HepG2 (cell line): ENCODE data around the gene SRD5A1. TPM values are rescaled to one million over a fixed set of nuclear protein-coding genes. Genes with fewer than 3 reads are reported as not detected.

Source experiments
- ARHGAP35 ChIP-seq: sonication (generic); formaldehyde crosslinking; IDR thresholded peaks from 2 replicates; pipeline ENCODE4 v1.9.0; 2022; ENCODE audit warnings: mild to moderate bottlenecking, inconsistent platforms, moderate library complexity, missing genetic modification reagents, borderline replicate concordance
- BRD4 ChIP-seq: sonication (generic); formaldehyde crosslinking; IDR thresholded peaks from 2 replicates; pipeline ENCODE4 v1.4.0; 2020; ENCODE audit warnings: missing genetic modification reagents
- GATAD2A ChIP-seq: IDR thresholded peaks from 2 replicates; pipeline ENCODE4 v1.6.1; 2016
- GTF3A ChIP-seq: sonication (generic); formaldehyde crosslinking; conservative IDR thresholded peaks from 2 replicates; pipeline ENCODE4 v1.4.0; 2020; ENCODE audit warnings: mild to moderate bottlenecking, missing genetic modification reagents
- HHEX ChIP-seq: IDR thresholded peaks from 2 replicates; pipeline ENCODE4 v1.6.1; 2016; ENCODE audit warnings: control low read depth
- HNRNPLL ChIP-seq: fragments of 200-400 bp; formaldehyde crosslinking; IDR thresholded peaks from 2 replicates; pipeline ENCODE4 v1.6.1; 2017; ENCODE audit warnings: mild to moderate bottlenecking, low read depth, low read length; ENCODE audit not compliant: poor library complexity, severe bottlenecking
- HOXA3 ChIP-seq: sonication (generic); formaldehyde crosslinking; IDR thresholded peaks from 2 replicates; pipeline ENCODE4 v1.5.0; 2020; ENCODE audit warnings: missing genetic modification reagents
- JUN ChIP-seq: sonication (generic); formaldehyde crosslinking; IDR thresholded peaks from 2 replicates; pipeline ENCODE4 v1.4.0; 2020; ENCODE audit warnings: mild to moderate bottlenecking, missing genetic modification reagents
- MTF2 ChIP-seq: sonication (generic); formaldehyde crosslinking; IDR thresholded peaks from 2 replicates; pipeline ENCODE4 v1.5.0; 2020; ENCODE audit warnings: missing genetic modification reagents, borderline replicate concordance
- NFKB2 ChIP-seq: sonication (generic); formaldehyde crosslinking; IDR thresholded peaks from 2 replicates; pipeline ENCODE4 v1.4.0; 2020; ENCODE audit warnings: missing genetic modification reagents, borderline replicate concordance
- RAD51 ChIP-seq: fragments of 450-650 bp; IDR thresholded peaks from 2 replicates; pipeline ENCODE4 v1.6.1; 2016; ENCODE audit warnings: borderline replicate concordance
- SMAD1 ChIP-seq: sonication (generic); formaldehyde crosslinking; IDR thresholded peaks from 2 replicates; pipeline ENCODE4 v1.4.0; 2020; ENCODE audit warnings: missing genetic modification reagents, low read depth, mild to moderate bottlenecking, borderline replicate concordance
- TGIF2 ChIP-seq: IDR thresholded peaks from 2 replicates; pipeline ENCODE4 v1.6.1; 2016; ENCODE audit warnings: control low read depth, missing compliant biosample characterization
- ZBTB7A ChIP-seq: sonication (generic); formaldehyde crosslinking; IDR thresholded peaks from 2 replicates; pipeline ENCODE4 v1.8.0; 2022; ENCODE audit warnings: mild to moderate bottlenecking, missing genetic modification reagents
- ZC3H13 ChIP-seq: sonication (generic); formaldehyde crosslinking; IDR thresholded peaks from 2 replicates; pipeline ENCODE4 v1.8.1; 2023; ENCODE audit warnings: mild to moderate bottlenecking, missing genetic modification reagents, moderate library complexity
- ZFAT ChIP-seq: sonication (generic); formaldehyde crosslinking; conservative IDR thresholded peaks from 2 replicates; pipeline ENCODE4 v1.8.1; 2023; ENCODE audit warnings: missing genetic modification reagents, inconsistent platforms
- ZFX ChIP-seq: sonication (generic); formaldehyde crosslinking; IDR thresholded peaks from 2 replicates; pipeline ENCODE4 v1.4.0; 2020; ENCODE audit warnings: mild to moderate bottlenecking, low read depth, missing genetic modification reagents, moderate library complexity
- ZKSCAN5 ChIP-seq: sonication (generic); formaldehyde crosslinking; IDR thresholded peaks from 2 replicates; pipeline ENCODE4 v1.5.1; 2020; ENCODE audit warnings: mild to moderate bottlenecking, missing genetic modification reagents
- ZMYM3 ChIP-seq: sonication (generic); formaldehyde crosslinking; IDR thresholded peaks from 2 replicates; pipeline ENCODE4 v1.5.1; 2020; ENCODE audit warnings: mild to moderate bottlenecking, missing genetic modification reagents
- ZSCAN22 ChIP-seq: sonication (generic); formaldehyde crosslinking; IDR thresholded peaks from 2 replicates; pipeline ENCODE4 v1.4.0; 2020; ENCODE audit warnings: mild to moderate bottlenecking, missing genetic modification reagents
- polyA plus RNA-seq, 8 experiments: library from polyadenylated mRNA; depleted of rRNA in 3 of 8; stranded (reverse) in 7 of 8; unstranded in 1 of 8; fragments of >200 nt; fragmentation: Illumina TruSeq in 4 of 8; extraction: Trizol in 4 of 8; gene quantifications; 2 replicates each; pipeline versions ENCODE4 v1.2.1 to v1.2.3, GENCODE V29; 2011 to 2016; ENCODE audit warnings: low read depth in 4 of 8, missing spikeins in 1 of 8, mixed read lengths in 1 of 8; ENCODE audit not compliant: insufficient read depth in 1 of 8
- total RNA-seq, 5 experiments: library from RNA; depleted of rRNA; stranded (reverse); fragments of >200 nt; fragmentation: Illumina TruSeq; extraction: Trizol; gene quantifications; 2 replicates each; pipeline ENCODE4 v1.2.3, GENCODE V29; 2016; ENCODE audit warnings: low read depth in 1 of 5
- TF ChIP-seq, protein P1 (sequence below): sonication (generic); formaldehyde crosslinking; IDR thresholded peaks from 2 replicates; pipeline ENCODE4 v1.5.0; 2020; ENCODE audit warnings: mild to moderate bottlenecking, missing genetic modification reagents, moderate library complexity
- TF ChIP-seq, protein P2 (sequence below): sonication (generic); formaldehyde crosslinking; IDR thresholded peaks from 2 replicates; pipeline ENCODE4 v1.5.1; 2020; ENCODE audit warnings: mild to moderate bottlenecking, missing genetic modification reagents, borderline replicate concordance
- TF ChIP-seq, protein P3 (sequence below): sonication (generic); formaldehyde crosslinking; IDR thresholded peaks from 2 replicates; pipeline ENCODE4 v1.4.0; 2020; ENCODE audit warnings: missing genetic modification reagents
- TF ChIP-seq, protein P4 (sequence below): sonication (generic); formaldehyde crosslinking; IDR thresholded peaks from 2 replicates; pipeline ENCODE4 v1.4.0; 2020; ENCODE audit warnings: missing genetic modification reagents

SRD5A1 gene
- total and polyA plus RNA-seq, 2 of the 13 experiments (the other 11 are each of a cell fraction or from before 2014, with no cell fraction given) = 6.1 to 9.9 TPM

DNA sequence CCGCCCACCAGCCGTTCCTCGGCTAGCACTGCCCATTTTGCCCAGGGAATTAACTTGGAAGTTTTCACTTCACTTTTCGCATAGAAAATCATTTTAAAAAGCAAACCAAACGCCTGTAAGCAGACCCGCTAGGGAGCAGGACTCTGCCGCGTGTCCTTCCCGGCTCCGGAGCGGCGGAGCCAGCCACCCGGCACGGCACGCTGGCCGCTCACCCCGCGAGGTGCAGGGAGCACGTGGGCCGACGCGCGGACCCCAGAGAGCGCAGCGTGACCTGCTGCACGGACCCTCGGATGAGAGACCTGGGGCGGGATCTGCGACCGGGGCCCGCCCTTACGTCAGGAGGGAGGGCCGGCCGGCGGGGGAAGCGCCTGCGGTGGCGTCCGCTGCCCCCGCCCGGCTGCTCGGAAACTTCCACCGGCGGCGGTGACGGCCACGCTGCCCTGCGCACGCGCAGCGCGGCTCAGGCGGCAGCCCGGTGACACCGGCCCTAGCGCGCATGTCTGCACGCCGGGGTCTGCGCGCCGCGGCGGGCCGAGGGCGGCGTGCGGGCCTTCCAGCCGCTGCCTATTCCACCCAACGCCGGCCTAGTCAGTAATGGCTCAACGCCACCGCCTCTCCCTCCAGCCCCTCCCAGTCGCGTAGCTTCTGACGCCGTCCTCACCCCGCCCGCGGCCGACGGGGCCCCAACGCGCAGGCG lies 79.5 kb downstream of the SRD5A1 start (continued):
- TF ChIP-seq, protein P1, sequence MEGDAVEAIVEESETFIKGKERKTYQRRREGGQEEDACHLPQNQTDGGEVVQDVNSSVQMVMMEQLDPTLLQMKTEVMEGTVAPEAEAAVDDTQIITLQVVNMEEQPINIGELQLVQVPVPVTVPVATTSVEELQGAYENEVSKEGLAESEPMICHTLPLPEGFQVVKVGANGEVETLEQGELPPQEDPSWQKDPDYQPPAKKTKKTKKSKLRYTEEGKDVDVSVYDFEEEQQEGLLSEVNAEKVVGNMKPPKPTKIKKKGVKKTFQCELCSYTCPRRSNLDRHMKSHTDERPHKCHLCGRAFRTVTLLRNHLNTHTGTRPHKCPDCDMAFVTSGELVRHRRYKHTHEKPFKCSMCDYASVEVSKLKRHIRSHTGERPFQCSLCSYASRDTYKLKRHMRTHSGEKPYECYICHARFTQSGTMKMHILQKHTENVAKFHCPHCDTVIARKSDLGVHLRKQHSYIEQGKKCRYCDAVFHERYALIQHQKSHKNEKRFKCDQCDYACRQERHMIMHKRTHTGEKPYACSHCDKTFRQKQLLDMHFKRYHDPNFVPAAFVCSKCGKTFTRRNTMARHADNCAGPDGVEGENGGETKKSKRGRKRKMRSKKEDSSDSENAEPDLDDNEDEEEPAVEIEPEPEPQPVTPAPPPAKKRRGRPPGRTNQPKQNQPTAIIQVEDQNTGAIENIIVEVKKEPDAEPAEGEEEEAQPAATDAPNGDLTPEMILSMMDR (CRISPR knock-in tag) = peak; percentile 21; the same call in 1 of the 2 replicates
- TF ChIP-seq HOXA3 (CRISPR knock-in tag) (peak; percentile 91), ZMYM3 (CRISPR knock-in tag) (no peak), ZSCAN22 (CRISPR knock-in tag) (no peak; the same call in 1 of the 2 replicates), ZBTB7A (peak; percentile 95), NFKB2 (CRISPR knock-in tag) (peak; percentile 91; the same call in 1 of the 2 replicates), ZC3H13 (CRISPR knock-in tag) (peak; percentile 96), TGIF2 (peak; percentile 69; the same call in 1 of the 2 replicates), ZFAT (CRISPR knock-in tag) (peak; percentile 65; the same call in 1 of the 2 replicates), GTF3A (CRISPR knock-in tag) (0 out of 2 replicates have a peak, but pooled peaks have one; percentile 33), BRD4 (CRISPR knock-in tag) (peak; percentile 73; the same call in 1 of the 2 replicates), JUN (CRISPR knock-in tag) (peak; percentile 30; the same call in 1 of the 2 replicates), GATAD2A (CRISPR knock-in tag) (no peak), HHEX (no peak), ZFX (CRISPR knock-in tag) (peak; percentile 87), SMAD1 (CRISPR knock-in tag) (no peak), HNRNPLL (peak; percentile 86), RAD51 (no peak), ARHGAP35 (CRISPR knock-in tag) (peak; percentile 93), MTF2 (CRISPR knock-in tag) (0 out of 2 replicates have a peak, but pooled peaks have one; percentile 75), ZKSCAN5 (no peak)
- TF ChIP-seq, protein P2, sequence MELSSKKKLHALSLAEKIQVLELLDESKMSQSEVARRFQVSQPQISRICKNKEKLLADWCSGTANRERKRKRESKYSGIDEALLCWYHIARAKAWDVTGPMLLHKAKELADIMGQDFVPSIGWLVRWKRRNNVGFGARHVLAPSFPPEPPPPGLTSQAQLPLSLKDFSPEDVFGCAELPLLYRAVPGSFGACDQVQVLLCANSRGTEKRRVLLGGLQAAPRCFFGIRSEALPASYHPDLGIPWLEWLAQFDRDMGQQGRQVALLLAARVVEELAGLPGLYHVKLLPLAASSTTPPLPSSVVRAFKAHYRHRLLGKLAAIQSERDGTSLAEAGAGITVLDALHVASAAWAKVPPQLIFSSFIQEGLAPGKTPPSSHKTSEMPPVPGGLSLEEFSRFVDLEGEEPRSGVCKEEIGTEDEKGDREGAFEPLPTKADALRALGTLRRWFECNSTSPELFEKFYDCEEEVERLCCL (CRISPR knock-in tag) = 0 out of 2 replicates have a peak, but pooled peaks have one; percentile 50
- TF ChIP-seq, protein P3, sequence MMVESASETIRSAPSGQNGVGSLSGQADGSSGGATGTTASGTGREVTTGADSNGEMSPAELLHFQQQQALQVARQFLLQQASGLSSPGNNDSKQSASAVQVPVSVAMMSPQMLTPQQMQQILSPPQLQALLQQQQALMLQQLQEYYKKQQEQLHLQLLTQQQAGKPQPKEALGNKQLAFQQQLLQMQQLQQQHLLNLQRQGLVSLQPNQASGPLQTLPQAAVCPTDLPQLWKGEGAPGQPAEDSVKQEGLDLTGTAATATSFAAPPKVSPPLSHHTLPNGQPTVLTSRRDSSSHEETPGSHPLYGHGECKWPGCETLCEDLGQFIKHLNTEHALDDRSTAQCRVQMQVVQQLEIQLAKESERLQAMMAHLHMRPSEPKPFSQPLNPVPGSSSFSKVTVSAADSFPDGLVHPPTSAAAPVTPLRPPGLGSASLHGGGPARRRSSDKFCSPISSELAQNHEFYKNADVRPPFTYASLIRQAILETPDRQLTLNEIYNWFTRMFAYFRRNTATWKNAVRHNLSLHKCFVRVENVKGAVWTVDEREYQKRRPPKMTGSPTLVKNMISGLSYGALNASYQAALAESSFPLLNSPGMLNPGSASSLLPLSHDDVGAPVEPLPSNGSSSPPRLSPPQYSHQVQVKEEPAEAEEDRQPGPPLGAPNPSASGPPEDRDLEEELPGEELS (CRISPR knock-in tag) = peak; percentile 41; the same call in 1 of the 2 replicates
- TF ChIP-seq, protein P4, sequence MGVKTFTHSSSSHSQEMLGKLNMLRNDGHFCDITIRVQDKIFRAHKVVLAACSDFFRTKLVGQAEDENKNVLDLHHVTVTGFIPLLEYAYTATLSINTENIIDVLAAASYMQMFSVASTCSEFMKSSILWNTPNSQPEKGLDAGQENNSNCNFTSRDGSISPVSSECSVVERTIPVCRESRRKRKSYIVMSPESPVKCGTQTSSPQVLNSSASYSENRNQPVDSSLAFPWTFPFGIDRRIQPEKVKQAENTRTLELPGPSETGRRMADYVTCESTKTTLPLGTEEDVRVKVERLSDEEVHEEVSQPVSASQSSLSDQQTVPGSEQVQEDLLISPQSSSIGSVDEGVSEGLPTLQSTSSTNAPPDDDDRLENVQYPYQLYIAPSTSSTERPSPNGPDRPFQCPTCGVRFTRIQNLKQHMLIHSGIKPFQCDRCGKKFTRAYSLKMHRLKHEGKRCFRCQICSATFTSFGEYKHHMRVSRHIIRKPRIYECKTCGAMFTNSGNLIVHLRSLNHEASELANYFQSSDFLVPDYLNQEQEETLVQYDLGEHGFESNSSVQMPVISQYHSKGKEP (CRISPR knock-in tag) = peak; percentile 51; the same call in 1 of the 2 replicates
